ENCODE data around the gene AKAP1. TPM values are rescaled to one million over a fixed set of nuclear protein-coding genes. Genes with fewer than 3 reads are reported as not detected.
"Not testable (repeated sequence)": the region's sequence is repeated elsewhere in the genome, so short reads cannot be mapped to it uniquely, and the experiment has no call there.

AKAP1 gene
- total RNA-seq, 3 donors from 2014 or later, result 38.1 to 87.7 (median 63.9) TPM

- intact Hi-C loops (cut with DNase I; ENCODE audit: low total_unique reads), result no loop called here
- peak overlapping the region; percentile 78 to 91 for H3K27ac ChIP-seq
- H3K36me3 ChIP-seq, result no peaks in the 10 kb centered on the region
- TF ChIP-seq POLR2AphosphoS5 (IDR thresholded peaks at IDR 0.05) (peak in 1 of 3 donors; percentile 29), POLR2A (IDR thresholded peaks at IDR 0.05) (no peak)
- no peaks in the 10 kb centered on the region for H3K27me3 ChIP-seq
- DNase-seq (ENCODE audit: low spot score in 2 of 2), result no peak
- no peak overlapping the region for H3K4me3 ChIP-seq
- no peaks in the 10 kb centered on the region for H3K9me3 ChIP-seq
- peaks cover 0 to 19% of the 10 kb centered on the region in 2 donors for H3K4me1 ChIP-seq
Observed at GRCh38 chr17:57097832-57098421, 12.9 kb downstream of the AKAP1 start.

DNA sequence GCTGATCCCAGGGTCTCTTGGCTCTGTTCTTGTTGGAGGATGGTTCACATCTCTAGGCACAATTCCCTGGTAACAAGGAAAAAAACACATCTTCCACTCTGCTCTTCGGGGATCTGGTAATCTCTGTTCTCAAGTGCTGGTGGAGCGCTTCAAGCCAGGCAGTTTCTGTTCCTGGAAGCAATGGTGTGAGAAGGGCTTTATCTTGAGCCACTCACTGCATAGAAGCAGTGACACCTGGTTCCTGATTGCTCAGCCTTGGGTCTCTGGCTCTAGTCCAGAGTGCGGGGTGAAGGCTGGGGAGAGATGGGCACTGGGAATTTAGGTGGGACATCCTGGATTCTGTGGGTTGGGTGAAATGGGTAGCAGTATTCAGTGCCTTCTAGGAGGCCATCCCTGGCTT lies 14.1 kb downstream of the AKAP1 start:
- Histone ChIP-seq H3K36me3 (no peaks in the 10 kb centered on the region), H3K4me1 (peaks cover 0 to 19% of the 10 kb centered on the region in 2 donors), H3K27me3 (no peaks in the 10 kb centered on the region), H3K27ac (peak overlapping the region; percentile 74 to 78), H3K9me3 (no peaks in the 10 kb centered on the region), H3K4me3 (no peak overlapping the region)
- no peak for TF ChIP-seq CTCF (IDR thresholded peaks at IDR 0.05)
- TF ChIP-seq POLR2AphosphoS5 (IDR thresholded peaks at IDR 0.05), result no peak
- TF ChIP-seq POLR2A (IDR thresholded peaks at IDR 0.05), result no peak
- no peak for DNase-seq (ENCODE audit: low spot score in 2 of 2)
- intact Hi-C loops (cut with DNase I; ENCODE audit: low total_unique reads), result no loop called here

DNA sequence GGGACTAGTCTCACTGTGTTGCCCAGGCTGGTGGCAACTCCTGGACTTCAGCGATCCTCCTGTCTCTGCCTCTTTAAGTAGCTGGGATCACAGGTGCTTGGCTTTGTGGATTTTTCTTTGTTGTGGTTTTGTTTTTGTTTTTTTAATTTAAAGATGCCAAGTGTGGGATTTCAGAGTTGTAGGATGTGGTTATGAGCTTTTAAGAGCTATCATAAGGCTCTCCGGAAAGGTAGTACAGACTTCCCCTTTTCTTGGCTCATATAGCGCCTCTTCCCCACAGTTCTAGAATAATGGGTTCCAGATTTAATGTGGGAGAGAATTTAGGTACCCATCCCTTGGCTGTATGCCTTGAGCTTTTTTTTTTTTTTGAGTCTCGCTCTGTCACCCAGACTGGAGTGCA lies 17.1 kb downstream of the AKAP1 start:
- Histone ChIP-seq H3K27me3 (no peaks in the 10 kb centered on the region), H3K27ac (no peak overlapping the region), H3K36me3 (no peaks in the 10 kb centered on the region), H3K9me3 (no peaks in the 10 kb centered on the region), H3K4me3 (no peak overlapping the region), H3K4me1 (peaks cover 0 to 28% of the 10 kb centered on the region in 2 donors)
- intact Hi-C loops (cut with DNase I; ENCODE audit: low total_unique reads), result no loop called here
- no peak for DNase-seq (ENCODE audit: low spot score in 2 of 2)
- TF ChIP-seq POLR2A (IDR thresholded peaks at IDR 0.05) (no peak), CTCF (IDR thresholded peaks at IDR 0.05) (no peak), POLR2AphosphoS5 (IDR thresholded peaks at IDR 0.05) (no peak)

DNA sequence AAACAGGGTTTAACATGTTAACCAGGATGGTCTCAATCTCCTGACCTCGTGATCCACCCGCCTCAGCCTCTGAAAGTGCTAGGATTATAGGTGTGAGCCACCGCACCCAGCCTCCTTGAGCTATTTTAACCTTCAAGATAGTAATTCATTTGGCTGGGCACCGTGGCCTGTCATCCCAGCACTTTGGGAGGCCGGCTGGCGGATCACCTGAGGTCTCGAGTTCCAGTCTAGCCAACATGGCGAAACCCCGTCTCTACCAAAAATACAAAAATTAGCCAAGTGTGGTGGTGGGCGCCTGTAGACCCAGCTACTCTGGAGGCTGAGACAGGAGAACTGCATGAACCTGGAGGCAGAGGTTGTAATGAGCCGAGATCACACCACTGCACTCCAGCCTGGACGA lies 17.6 kb downstream of the AKAP1 start:
- intact Hi-C loops (cut with DNase I; ENCODE audit: low total_unique reads); H3K27ac ChIP-seq; H3K9me3 ChIP-seq; H3K4me3 ChIP-seq; H3K27me3 ChIP-seq; H3K36me3 ChIP-seq; DNase-seq (ENCODE audit: low spot score in 2 of 2): not testable (repeated sequence)
- peaks cover 0 to 27% of the 10 kb centered on the region in 2 donors for H3K4me1 ChIP-seq

DNA sequence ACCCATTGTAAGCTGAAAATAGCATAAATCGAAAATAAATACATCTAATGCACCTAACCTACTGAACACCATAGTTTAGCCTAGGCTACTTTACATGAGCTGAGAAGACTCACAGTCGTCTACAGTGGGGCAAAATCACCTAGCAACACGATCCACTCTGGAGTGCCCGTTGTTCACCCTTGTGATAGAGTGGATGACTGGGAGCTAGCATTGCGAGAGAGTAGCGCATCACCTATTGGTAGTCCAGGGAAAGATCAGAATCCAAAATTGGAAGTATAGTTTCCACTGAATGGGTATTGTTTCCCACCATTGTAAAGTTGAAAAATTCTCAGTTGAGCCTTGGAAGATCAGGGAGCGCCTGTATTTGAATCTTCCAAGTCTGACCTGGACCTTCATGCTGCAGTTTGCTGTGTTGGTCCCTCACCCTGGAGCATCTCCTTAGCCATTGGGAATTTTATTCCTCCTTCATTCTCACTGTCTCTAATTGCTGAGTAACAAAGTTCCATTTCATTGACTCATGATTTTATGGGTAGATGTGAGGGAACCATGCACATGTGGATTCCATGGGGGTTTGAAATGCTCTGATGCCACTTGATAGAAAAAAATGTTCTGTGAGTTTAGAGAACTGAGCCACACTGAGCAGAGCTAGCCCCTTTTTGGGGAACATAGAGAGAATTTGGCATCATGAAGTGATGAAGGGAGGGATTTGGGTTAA lies 19.6 kb downstream of the AKAP1 start:
- Histone ChIP-seq H3K9me3 (no peaks in the 10 kb centered on the region), H3K4me1 (peaks cover 0 to 18% of the 10 kb centered on the region in 2 donors), H3K27me3 (no peaks in the 10 kb centered on the region), H3K4me3 (no peak overlapping the region), H3K27ac (no peak overlapping the region), H3K36me3 (no peaks in the 10 kb centered on the region)
- intact Hi-C loops (cut with DNase I; ENCODE audit: low total_unique reads), result no loop called here
- DNase-seq (ENCODE audit: low spot score in 2 of 2), result no peak
- TF ChIP-seq CTCF (IDR thresholded peaks at IDR 0.05), result no peak
- no peak for TF ChIP-seq POLR2AphosphoS5 (IDR thresholded peaks at IDR 0.05)
- TF ChIP-seq POLR2A (IDR thresholded peaks at IDR 0.05), result no peak

GRCh38 chr17:57105591-57105990 lies 20.5 kb downstream of the AKAP1 start:
- DNase-seq (ENCODE audit: low spot score in 2 of 2), result no peak
- no peak overlapping the region for H3K4me3 ChIP-seq
- TF ChIP-seq POLR2AphosphoS5 (IDR thresholded peaks at IDR 0.05) (no peak), POLR2A (IDR thresholded peaks at IDR 0.05) (no peak), CTCF (IDR thresholded peaks at IDR 0.05) (no peak)
- H3K27me3 ChIP-seq, result no peaks in the 10 kb centered on the region
- H3K4me1 ChIP-seq, result peaks cover 0 to 26% of the 10 kb centered on the region in 2 donors
- peak overlapping the region in 1 of 2 donors; percentile 87 for H3K27ac ChIP-seq
- H3K9me3 ChIP-seq, result no peaks in the 10 kb centered on the region
- intact Hi-C loops (cut with DNase I; ENCODE audit: low total_unique reads), result no loop called here
- H3K36me3 ChIP-seq, result no peaks in the 10 kb centered on the region
